ENCODE data around the gene CPED1.
"Not testable (repeated sequence)": the region's sequence is repeated elsewhere in the genome, so short reads cannot be mapped to it uniquely, and the experiment has no call there.

Gene CPED1

DNA sequence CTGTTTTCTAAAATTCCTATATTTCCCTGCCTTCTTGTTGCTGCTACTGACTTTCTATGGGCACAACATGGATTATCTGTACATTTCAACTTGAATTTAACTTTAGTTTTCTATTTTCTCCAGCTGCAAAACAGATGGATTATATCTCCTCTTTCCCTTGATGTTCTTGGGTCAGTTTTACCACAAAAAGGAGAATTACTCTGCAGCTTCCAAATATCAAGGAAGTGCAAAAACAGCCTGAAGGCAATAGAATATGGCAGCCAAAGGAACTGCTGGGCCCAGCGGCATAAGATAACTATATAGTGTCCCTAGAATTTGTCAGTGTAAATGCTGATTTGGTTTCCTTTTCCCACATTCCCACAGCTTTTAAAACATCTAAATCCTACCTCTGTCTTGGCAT lies 29.1 kb downstream of the CPED1 start:
- DNase-seq (ENCODE audit: low spot score) (no peak), FAIRE-seq (no peak)

DNA sequence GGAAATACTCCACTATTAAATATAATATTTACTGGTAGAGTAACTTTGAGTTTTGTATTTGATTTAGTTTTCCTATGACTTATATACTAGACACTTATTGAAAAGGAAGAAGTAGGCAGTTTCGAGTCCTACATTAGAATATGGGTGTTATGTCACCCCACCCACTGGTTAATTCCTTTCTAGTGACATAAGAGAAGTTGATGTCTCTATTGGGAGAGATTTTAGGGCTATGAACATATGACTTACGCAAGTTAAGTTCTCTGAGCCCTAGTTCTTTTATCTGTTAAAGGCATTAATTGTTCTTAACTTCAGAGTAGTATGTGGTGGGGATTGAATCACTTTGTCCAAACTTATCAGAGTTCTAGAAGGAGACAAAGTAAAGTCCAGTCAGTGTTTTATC lies 30.5 kb downstream of the CPED1 start:
- DNase-seq (ENCODE audit: low spot score) (no peak), FAIRE-seq (no peak)

DNA sequence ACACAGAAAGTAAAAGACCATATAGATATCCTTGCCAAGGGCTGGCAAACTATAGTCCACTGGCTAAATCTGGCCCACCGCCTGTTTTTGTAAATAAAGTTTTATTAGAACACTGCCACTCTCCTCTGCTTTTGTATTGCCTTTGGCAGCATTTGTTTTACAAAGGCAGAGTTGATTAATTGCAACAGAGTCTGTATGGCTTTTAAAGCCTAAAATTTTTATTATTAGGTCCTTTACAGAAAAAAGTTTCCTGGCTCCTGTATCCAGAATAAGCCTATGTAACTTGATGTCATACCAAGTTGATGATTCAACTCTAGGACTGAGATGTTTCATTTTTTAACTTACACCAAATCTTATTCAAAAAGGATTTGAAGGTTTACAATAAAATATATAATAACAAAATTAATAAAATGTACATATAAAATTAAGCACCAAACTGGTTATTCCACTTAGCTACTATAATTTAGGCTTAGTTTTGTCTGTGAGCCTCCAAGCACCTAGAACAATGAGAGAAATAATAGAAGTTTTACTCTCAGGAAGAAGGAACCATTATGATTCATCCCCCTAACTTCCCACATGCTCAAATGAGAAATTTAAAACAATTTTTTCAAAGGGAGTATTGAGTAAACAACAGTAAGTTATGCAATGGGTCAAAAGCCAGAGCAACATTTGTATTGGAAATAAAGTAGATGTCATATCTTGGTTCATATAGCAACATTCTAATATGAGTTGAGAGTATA lies 31.9 kb downstream of the CPED1 start:
- peak; percentile 39 for FAIRE-seq
- no peak for DNase-seq (ENCODE audit: low spot score)

DNA sequence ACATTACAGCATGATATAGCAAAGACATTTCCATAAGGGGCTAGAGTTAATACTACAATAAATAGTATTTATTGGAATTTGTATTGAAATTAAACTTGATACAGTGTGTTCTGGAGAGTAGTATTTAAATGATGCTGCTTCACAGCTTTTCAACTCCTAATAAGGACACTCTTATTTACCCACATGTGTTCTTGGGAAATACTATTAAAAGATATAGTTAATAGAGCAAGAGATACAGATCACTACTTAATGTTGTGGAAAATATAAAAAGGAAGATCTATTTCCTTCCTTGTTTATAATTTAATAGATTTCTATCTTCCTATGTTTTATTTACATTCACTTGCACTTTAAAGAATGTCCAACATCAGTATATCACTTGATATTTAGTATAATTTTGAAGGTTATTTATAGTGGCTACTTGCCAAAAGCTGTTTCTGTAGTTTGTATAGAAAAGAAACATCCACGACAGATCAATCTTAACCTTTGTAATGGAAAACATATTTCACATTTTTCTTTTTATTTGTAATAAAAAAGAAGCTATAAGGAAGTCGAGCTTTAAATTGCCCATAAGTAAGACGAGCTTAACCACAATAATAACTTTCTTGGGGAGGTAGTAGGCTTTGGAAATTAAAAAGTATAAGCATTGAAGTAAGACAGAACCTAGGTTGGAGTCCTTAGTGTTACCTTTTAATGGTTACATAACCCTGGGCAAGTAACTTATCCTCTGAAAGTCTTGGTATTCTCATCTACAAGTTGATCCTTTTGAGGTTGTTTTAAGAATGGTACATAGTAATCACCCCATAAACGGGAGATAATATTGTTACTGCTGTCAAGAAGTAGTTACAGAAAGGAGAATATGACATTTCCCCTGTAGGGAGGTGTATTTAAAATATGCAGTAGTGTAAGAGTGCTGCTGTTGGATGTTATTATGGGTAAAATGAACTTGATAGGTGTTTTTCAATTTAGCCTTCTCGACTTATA lies 32.8 kb downstream of the CPED1 start:
- FAIRE-seq (no peak), DNase-seq (ENCODE audit: low spot score) (no peak)

DNA sequence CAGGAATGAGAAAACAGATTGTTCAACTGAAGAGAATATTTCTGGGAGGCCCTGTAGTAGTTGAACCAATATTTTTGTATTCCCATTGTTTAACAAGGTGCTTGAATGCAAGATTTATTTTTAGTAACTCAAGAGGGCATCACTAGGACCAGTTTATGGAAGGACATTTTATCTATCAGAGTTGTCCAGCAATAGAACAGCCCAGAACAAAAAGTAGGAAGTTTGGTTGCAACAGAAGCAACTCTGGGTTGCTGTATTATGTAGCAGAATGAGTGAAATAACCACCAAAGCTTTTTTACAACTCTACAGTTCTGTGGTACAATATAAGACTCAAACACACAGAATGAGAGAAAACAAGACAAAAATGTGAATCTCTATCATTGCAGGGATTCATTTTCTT lies 34.7 kb downstream of the CPED1 start:
- FAIRE-seq (no peak), DNase-seq (ENCODE audit: low spot score) (no peak)

DNA sequence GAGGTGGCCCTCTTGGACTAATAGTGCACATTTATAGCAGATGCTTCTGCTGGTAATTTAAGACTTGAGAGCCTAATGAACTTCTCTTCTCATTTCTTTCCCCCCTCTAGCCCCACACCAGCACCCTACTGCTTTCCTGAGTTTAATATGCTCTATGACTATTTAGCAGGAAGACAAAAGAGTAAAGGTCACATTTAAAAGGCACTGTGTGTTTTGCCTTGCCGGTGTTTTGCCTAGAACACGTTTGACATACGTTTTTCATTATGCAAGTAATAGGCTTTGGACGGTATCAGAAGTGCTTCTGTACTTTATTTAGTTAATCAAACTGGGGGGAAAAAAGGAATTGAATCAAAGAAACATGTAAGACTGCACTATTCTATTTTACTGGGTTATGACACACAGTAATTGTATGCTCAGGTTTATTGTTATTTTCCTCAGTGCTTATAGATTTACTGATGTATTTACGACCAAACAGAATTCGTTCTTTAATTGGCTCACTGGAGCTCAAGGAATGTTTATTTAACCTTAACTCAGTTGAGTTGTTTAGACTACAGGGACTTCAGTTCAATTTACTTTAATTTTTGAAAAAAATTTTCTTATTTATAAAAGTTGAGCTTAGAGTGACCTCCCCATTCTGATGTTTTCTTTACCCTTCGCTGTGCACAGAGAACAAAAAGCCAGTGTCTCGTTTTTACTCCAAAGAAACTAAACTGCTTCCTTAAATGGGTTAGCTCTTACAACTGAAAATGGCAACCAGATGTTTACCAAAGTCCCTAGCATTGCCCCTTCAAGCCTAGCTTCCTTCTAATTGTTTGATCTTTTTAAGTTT lies 35.4 kb downstream of the CPED1 start:
- FAIRE-seq = no peak
- no peak for DNase-seq (ENCODE audit: low spot score)

DNA sequence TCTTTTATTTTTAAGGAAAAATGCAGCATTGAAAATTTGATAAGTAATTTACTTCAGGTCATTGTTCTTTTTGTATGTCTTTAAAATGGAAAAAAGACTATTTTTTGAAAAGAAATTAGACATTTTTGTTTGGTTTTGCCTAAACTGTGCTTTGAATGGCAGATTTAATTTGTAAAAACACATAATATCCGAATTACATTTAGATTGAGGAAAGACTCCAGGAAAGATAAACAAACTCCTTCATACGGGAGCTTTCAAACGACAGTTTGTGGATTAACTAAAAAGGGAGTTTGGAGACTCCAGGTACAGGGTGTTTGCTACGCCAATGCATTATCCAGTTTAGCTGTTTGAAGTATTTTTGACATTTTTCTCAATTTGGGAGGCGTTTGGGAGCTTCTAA lies 36.1 kb downstream of the CPED1 start:
- DNase-seq (ENCODE audit: low spot score) (no peak), FAIRE-seq (no peak)

DNA sequence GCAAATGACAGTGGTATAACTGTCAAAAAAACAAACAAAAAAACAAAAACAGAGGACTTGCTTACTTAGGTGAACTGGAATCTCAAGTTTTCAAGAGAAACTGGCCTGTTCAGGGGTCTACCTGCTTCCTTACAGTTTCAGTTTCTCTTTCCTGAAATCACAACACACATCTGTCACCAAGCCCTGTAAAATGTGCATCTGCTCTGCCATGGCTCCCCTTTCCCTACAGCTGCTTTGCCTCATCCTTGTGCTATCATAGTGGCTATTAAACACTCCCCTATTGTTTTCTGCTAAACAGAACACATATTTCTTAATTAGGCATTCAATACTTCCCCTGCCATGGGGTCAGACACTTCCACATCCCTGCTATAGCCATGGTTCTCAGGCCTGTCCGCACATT lies 37.6 kb downstream of the CPED1 start:
- no peak for DNase-seq (ENCODE audit: low spot score)
- FAIRE-seq = no peak

DNA sequence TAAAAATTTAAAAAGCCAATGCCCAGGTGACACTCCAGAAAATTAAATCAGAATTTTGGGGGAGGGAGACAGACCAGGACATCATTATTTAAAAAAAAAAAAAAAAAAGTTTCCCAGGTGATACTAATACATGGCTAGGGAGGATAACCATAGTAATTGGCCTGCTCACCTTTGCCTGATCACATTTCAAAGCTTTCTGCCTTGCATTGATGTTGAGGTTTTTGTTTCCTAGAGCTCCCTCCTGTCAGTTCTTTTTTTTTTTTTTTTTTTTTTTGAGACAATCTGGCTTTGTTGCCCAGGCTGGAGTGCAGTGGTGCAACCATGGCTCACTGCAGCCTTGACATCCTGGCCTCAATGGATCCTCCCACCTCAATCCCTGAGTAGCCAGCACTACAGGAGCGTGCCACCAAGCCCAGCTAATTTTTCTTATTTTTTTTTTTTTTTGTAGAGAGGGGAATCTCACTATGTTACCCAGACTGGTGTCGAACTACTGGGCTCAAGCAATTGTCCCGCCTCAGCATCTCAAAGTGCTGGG lies 38.1 kb downstream of the CPED1 start:
- FAIRE-seq (no peak), DNase-seq (ENCODE audit: low spot score) (no peak)

DNA sequence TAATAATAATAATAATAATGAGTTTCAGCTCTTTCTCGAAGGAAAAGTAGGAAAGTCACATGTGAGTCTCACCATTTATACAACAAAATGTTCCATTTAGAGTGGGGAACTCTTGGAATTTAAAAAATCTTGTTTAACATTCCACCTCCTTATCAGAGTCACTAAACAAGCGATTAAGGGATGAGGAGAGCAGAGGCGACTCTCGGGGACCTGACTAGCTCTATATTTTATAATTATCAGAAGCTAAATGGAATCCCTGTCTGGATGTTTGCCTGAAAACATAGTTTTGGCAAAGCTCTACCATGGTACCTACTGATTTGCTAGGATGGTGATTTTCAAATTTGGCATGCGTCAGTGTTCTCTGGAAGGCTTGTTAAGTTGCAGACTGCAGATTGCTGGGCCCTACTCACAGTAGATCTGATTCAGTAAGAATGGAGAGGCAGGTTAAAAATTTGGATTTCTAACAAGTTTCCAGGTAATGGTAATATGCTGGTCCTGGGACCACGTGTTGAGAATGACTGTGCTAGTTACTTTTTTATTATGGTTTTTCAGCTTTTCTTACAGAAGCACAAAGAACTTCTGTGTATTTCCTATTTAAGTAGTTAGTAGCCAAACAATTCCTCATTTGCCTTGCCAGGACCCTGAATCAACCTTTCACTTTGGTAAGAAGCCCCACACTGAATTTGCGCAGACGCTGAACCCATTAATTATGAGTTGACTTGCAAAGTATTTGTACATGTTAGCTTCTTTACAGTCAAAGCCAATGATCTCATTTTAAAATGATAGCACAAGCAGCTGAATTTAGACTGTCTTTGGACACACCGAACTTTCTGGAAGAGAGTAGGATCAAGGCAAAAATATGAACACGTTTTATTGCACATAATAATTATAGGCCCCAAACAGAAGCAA lies 39.5 kb downstream of the CPED1 start:
- FAIRE-seq (no peak), DNase-seq (ENCODE audit: low spot score) (no peak)

DNA sequence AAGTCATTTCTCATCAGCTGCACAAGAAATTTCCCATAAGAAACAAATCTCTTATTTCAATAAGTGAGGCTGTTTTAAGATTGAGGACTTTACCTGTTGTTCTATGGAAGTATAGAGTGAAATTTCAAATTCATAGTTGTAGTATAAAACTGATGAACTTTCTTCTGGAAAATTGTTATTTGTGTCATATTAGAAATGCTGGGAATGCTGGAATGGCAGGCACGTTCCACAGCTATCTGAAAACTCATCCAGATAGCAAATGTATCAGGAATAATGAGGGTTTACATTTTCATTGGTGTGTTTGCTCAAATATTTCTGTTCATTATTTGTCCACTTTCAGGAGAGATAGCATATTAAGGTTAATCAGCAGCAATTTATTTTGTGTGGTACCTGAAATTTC lies 40.8 kb downstream of the CPED1 start:
- FAIRE-seq = no peak

DNA sequence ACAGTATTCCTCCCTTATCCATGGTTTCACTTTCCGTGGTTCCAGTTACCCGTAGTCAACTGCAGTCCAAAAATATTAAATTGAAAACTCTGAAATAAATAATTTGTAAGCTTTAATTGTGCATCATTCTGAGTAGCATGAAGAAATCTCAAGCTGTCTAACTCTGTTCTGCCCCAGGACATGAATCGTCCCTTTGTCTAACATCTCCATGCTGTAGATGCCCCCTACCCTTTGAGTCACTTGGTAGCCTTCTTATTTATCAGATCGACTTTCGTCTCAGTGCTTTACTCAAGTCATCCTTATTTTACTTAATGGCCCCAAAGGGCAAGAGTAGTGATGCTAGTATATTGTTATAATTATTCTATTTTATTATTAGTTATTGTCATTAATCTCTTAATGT lies 41.8 kb downstream of the CPED1 start:
- DNase-seq (ENCODE audit: low spot score) (no peak), FAIRE-seq (no peak)

More for the DNA sequence above, 40.8 kb downstream of the CPED1 start:
- no peak for DNase-seq (ENCODE audit: low spot score)

DNA sequence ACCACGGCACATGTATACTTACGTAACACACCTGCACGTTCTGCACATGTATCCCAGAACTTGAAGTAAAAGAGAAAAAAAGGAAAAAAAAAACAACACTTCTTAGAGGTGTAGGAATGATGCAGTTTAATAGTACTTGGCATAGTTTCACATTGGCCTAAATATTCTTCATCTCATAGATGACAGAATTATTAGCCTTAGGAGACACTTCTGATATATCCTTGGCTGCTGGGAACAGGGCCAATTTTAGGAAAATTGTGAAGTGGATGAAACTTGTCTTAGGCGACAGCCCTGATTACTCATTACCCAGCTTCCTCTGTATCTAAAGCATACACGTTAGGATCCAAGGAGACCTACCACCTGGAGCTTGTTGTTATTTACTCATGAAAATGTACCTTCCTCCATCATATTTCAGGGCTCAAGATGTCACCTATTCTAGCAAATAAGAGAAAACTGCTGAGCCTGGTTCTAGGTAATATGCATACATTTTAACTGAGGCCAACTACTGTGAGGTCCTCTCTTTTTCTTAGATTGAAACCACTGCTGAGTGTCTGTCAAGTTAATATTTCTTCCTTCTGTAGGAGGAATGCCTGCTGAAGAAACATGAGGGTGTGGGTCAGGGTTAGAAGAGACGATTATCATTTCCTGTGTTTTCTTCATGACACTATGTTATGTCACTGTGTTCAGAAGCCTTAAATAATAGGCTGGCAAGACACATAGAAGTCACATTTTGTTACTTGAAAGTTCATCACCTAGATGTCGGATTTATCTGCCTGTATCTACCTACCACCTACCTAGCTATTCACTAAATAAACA lies 44.3 kb downstream of the CPED1 start:
- DNase-seq (ENCODE audit: low spot score) (no peak), FAIRE-seq (peak; percentile 67)

DNA sequence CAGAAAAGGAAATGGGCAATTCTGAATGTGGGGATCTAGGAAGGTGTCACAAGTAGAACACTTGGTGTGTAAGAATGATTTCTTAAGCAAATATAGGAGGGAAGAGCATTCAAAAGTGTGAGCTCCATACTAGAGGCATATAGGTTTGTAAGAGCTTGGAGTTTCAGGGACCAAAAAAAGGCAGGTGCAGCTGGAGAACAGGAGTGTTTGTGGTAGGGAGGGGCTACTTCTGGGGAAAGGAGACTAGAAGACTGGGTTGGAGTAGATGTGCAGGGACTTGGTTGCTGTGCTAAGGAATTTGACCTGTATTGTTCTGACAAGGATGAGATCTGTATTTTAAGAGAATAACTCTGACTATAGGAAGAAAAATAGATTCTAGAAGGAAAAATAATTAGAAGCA lies 46.4 kb downstream of the CPED1 start:
- FAIRE-seq = no peak
- no peak for DNase-seq (ENCODE audit: low spot score)

DNA sequence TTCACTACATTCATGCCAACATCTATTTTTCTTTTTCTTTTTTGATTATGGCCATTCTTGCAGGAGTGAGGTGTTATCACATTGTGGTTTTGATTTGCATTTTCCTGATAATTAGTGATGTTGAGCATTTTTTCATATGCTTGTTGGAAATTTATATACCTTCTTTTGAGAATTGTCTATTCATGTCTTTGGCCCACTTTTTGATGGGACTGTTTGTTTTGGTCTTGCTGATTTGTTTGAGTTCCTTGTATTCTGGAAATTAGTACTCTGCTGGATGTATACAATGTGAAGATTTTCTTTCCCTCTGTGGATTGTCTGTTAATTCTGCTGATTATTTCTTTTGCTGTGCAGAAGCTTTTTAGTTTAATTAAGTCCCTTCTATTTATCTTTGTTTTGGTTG lies 48.3 kb downstream of the CPED1 start:
- DNase-seq (ENCODE audit: low spot score); FAIRE-seq: not testable (repeated sequence)

DNA sequence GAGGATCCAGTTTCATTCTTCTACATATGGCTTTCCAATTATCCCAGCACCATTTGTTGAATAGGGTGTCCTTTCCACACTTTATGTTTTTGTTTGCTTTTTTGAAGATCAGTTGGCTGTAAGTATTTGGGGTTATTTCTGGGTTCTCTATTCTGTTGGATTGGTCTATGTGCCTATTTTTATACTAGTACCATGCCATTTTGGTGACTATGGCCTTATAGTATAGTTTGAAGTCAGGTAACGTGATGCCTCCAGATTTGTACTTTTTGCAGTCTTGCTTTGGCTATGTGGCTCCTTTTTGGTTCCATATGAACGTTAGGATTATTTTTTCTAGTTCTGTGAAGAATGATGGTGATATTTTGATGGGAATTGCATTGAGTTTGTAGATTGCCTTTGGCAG lies 48.8 kb downstream of the CPED1 start:
- DNase-seq (ENCODE audit: low spot score); FAIRE-seq: not testable (repeated sequence)

DNA sequence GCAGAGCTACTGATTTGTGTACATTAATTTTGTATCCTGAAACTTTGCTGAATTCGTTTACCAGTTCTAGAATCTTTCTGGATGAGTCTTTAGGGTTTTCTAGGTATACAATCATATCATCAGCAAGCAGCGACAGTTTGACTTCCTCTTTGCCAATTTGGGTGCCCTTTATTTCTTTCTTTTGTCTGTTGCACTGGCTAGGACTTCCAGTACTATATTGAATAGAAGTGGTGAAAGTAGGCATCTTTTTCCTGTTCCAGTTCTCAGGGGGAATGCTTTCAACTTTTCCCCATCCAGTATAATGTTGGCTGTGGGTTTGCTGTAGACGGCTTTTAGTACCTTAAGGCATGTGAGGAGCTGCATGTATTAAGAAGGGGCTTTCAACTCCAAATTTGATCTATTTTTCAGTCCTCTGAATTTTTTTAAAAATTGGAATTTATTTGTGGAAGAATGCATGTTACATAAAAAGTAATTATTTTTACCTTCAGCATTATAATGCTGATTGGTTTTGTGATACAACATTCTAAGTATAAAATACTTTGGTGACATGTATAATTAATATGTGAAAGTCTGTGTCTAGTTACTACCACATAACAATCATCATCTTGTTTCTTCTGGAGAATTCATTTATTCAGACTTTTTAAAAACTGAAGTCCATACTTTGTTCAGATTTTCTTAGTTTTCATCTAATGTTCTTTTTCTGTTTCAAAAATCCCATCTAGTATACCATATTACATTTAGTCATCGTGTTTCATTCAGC lies 49.6 kb downstream of the CPED1 start:
- DNase-seq (ENCODE audit: low spot score) = no peak
- no peak for FAIRE-seq

DNA sequence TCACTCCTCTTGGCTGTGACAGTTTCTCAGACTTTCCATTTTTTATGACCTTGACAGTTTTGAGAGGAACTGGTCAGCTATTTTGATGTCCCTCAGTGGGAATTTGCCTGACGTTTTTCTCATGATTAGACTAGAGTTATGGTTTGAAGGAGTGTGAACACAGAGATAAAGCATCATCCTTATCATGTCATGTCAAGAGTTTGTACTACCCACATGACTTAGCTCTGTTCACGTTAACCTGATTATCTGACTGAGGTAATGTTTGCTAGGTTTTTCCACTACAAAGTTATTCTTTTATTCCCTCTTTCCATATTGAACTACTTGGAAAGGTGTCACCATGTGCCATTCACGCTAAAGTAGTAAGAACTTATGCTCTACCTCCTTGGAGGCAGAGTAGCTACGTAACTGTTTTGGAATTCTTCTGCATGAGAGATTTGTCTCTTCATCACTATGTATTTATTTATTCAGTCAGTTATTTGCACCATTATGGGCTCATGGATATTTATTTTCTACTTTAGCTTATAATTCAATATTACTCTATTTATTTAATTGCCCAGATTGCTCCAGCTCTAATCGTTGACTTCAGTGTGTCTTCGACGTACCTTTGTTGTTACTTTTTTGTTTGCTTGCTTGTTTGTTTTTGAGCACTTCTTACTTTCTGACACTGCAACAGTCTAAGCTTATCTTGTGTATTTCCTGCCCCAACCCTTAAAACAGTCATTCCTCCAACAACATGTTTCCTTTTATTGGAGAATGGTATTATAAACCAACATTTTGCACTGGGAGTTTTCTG lies 50.4 kb downstream of the CPED1 start:
- no peak for FAIRE-seq
- no peak for DNase-seq (ENCODE audit: low spot score)

Data from RCC 7860 (cell line).